SJCRH30 (cell line): ENCODE measurements around the gene STIM2. TPM values are rescaled to one million over a fixed set of nuclear protein-coding genes. Genes with fewer than 3 reads are reported as not detected.

Experiments
- DNase-seq, 2 experiments: peaks; one replicate each; pipeline ENCODE4 v3.0.0-alpha.2; 2015 to 2020
- H3K27ac ChIP-seq: fragments of 250-450 bp; sonication (Bioruptor Pico); 2 replicates; pipeline ENCODE4 v1.5.1; 2020; ENCODE audit warnings: mild to moderate bottlenecking, moderate library complexity
- H3K27me3 ChIP-seq: fragments of 250-450 bp; sonication (Bioruptor Pico); 2 replicates; pipeline ENCODE4 v1.5.1; 2020; ENCODE audit warnings: mild to moderate bottlenecking, moderate library complexity
- H3K36me3 ChIP-seq: fragments of 250-450 bp; sonication (Bioruptor Pico); 2 replicates; pipeline ENCODE4 v1.5.1; 2020; ENCODE audit warnings: mild to moderate bottlenecking, moderate library complexity
- H3K4me1 ChIP-seq: fragments of 250-450 bp; sonication (Bioruptor Pico); 2 replicates; pipeline ENCODE4 v1.5.1; 2020; ENCODE audit warnings: mild to moderate bottlenecking, moderate library complexity
- H3K4me3 ChIP-seq: fragments of 250-450 bp; sonication (Bioruptor Pico); 2 replicates; pipeline ENCODE4 v1.5.1; 2020; ENCODE audit warnings: mild to moderate bottlenecking, moderate library complexity
- H3K9me3 ChIP-seq: fragments of 250-450 bp; sonication (Bioruptor Pico); replicated peaks from 2 replicates; pipeline ENCODE4 v1.5.1; 2020; ENCODE audit warnings: mild to moderate bottlenecking, moderate library complexity
- total RNA-seq: library from RNA; depleted of rRNA; stranded (reverse); fragments of >200 nt; shearing (Covaris generic); gene quantifications from 2 replicates; pipeline ENCODE4 v1.2.3, GENCODE V29; 2014

The STIM2 gene
- total RNA-seq, 1 experiment from 2014 or later, result 33.7 TPM

- no peaks in the 10 kb centered on the region for H3K9me3 ChIP-seq
- peaks cover 5% of the 10 kb centered on the region; the same call in 1 of the 2 replicates for H3K4me1 ChIP-seq
- DNase-seq, result no peak
- H3K36me3 ChIP-seq, result no peaks in the 10 kb centered on the region
- H3K4me3 ChIP-seq, result no peak overlapping the region
- H3K27me3 ChIP-seq, result no peaks in the 10 kb centered on the region
- no peak overlapping the region for H3K27ac ChIP-seq
Measured at GRCh38 chr4:26993539-26993938, 132.9 kb downstream of the STIM2 start.

- Histone ChIP-seq H3K27me3 (no peaks in the 10 kb centered on the region), H3K4me1 (peaks cover 5% of the 10 kb centered on the region; the same call in 1 of the 2 replicates), H3K4me3 (no peak overlapping the region), H3K9me3 (no peaks in the 10 kb centered on the region), H3K27ac (no peak overlapping the region), H3K36me3 (no peaks in the 10 kb centered on the region)
- no peak for DNase-seq
Measured at GRCh38 chr4:26993967-26994366, 133.3 kb downstream of the STIM2 start.

GRCh38 chr4:26995316-26995715 lies 134.7 kb downstream of the STIM2 start:
- no peaks in the 10 kb centered on the region for H3K9me3 ChIP-seq
- no peaks in the 10 kb centered on the region for H3K27me3 ChIP-seq
- H3K4me1 ChIP-seq, result peaks cover 12% of the 10 kb centered on the region
- H3K36me3 ChIP-seq, result no peaks in the 10 kb centered on the region
- DNase-seq, result no peak
- no peak overlapping the region for H3K27ac ChIP-seq
- no peak overlapping the region for H3K4me3 ChIP-seq

- DNase-seq, result no peak
- Histone ChIP-seq H3K4me3 (no peak overlapping the region), H3K27me3 (no peaks in the 10 kb centered on the region), H3K9me3 (no peaks in the 10 kb centered on the region), H3K36me3 (no peaks in the 10 kb centered on the region), H3K27ac (no peak overlapping the region), H3K4me1 (peaks cover 12% of the 10 kb centered on the region)
Measured at GRCh38 chr4:26996745-26997144, 136.1 kb downstream of the STIM2 start.

GRCh38 chr4:26999689-27000088 lies 139.0 kb downstream of the STIM2 start:
- H3K27ac ChIP-seq, result 0 out of 2 replicates have a peak overlapping the region, but pooled peaks have one; percentile 3

GRCh38 chr4:27000122-27000521 lies 139.5 kb downstream of the STIM2 start:
- H3K36me3 ChIP-seq, result peaks cover 6% of the 10 kb centered on the region
- no peak overlapping the region for H3K4me3 ChIP-seq
- DNase-seq, result peak; percentile 23 to 69
- 0 out of 2 replicates have a peak overlapping the region, but pooled peaks have one; percentile 3 for H3K27ac ChIP-seq
- peaks cover 7% of the 10 kb centered on the region for H3K4me1 ChIP-seq
- H3K9me3 ChIP-seq, result no peaks in the 10 kb centered on the region
- H3K27me3 ChIP-seq, result no peaks in the 10 kb centered on the region

More at GRCh38 chr4:26999689-27000088, 139.0 kb downstream of the STIM2 start:
- Histone ChIP-seq H3K4me3 (no peak overlapping the region), H3K27me3 (no peaks in the 10 kb centered on the region), H3K4me1 (peaks cover 7% of the 10 kb centered on the region), H3K36me3 (peaks cover 6% of the 10 kb centered on the region), H3K9me3 (no peaks in the 10 kb centered on the region)
- DNase-seq, result no peak

- no peak overlapping the region for H3K27ac ChIP-seq
- no peak for DNase-seq
- peaks cover 6% of the 10 kb centered on the region for H3K36me3 ChIP-seq
- peaks cover 7% of the 10 kb centered on the region for H3K4me1 ChIP-seq
- no peaks in the 10 kb centered on the region for H3K27me3 ChIP-seq
- no peak overlapping the region for H3K4me3 ChIP-seq
- H3K9me3 ChIP-seq, result no peaks in the 10 kb centered on the region
Measured at GRCh38 chr4:27000820-27001219, 140.2 kb downstream of the STIM2 start.

- peaks cover 7% of the 10 kb centered on the region for H3K4me1 ChIP-seq
- peaks cover 6% of the 10 kb centered on the region for H3K36me3 ChIP-seq
- no peak for DNase-seq
- no peaks in the 10 kb centered on the region for H3K9me3 ChIP-seq
- H3K27me3 ChIP-seq, result no peaks in the 10 kb centered on the region
- H3K4me3 ChIP-seq, result no peak overlapping the region
- H3K27ac ChIP-seq, result no peak overlapping the region
Measured at GRCh38 chr4:27001398-27002164, 140.9 kb downstream of the STIM2 start.

- H3K4me3 ChIP-seq, result no peak overlapping the region
- DNase-seq, result no peak
- H3K27ac ChIP-seq, result no peak overlapping the region
- H3K36me3 ChIP-seq, result peaks cover 14% of the 10 kb centered on the region
- H3K4me1 ChIP-seq, result peaks cover 7% of the 10 kb centered on the region
- H3K9me3 ChIP-seq, result no peaks in the 10 kb centered on the region
- no peaks in the 10 kb centered on the region for H3K27me3 ChIP-seq
Measured at GRCh38 chr4:27003642-27004113, 143.0 kb downstream of the STIM2 start.

- no peak overlapping the region for H3K27ac ChIP-seq
- DNase-seq, result no peak
Measured at GRCh38 chr4:27005501-27005900, 144.9 kb downstream of the STIM2 start.

GRCh38 chr4:27005905-27006590 lies 145.4 kb downstream of the STIM2 start:
- H3K27me3 ChIP-seq, result no peaks in the 10 kb centered on the region
- no peaks in the 10 kb centered on the region for H3K9me3 ChIP-seq
- no peak overlapping the region for H3K4me3 ChIP-seq
- H3K27ac ChIP-seq, result no peak overlapping the region
- H3K36me3 ChIP-seq, result peaks cover 14% of the 10 kb centered on the region
- no peak for DNase-seq
- H3K4me1 ChIP-seq, result no peaks in the 10 kb centered on the region

More at GRCh38 chr4:27005501-27005900, 144.9 kb downstream of the STIM2 start:
- Histone ChIP-seq H3K4me3 (no peak overlapping the region), H3K27me3 (no peaks in the 10 kb centered on the region), H3K36me3 (peaks cover 14% of the 10 kb centered on the region), H3K9me3 (no peaks in the 10 kb centered on the region), H3K4me1 (no peaks in the 10 kb centered on the region; the same call in 1 of the 2 replicates)

GRCh38 chr4:27006646-27007045 lies 146.0 kb downstream of the STIM2 start:
- H3K4me1 ChIP-seq, result no peaks in the 10 kb centered on the region
- no peak overlapping the region for H3K27ac ChIP-seq
- H3K9me3 ChIP-seq, result no peaks in the 10 kb centered on the region
- H3K27me3 ChIP-seq, result no peaks in the 10 kb centered on the region
- DNase-seq, result no peak
- peaks cover 14% of the 10 kb centered on the region for H3K36me3 ChIP-seq
- no peak overlapping the region for H3K4me3 ChIP-seq

GRCh38 chr4:27007507-27007906 lies 146.9 kb downstream of the STIM2 start:
- DNase-seq, result no peak
- Histone ChIP-seq H3K4me3 (no peak overlapping the region), H3K4me1 (no peaks in the 10 kb centered on the region), H3K27me3 (no peaks in the 10 kb centered on the region), H3K9me3 (no peaks in the 10 kb centered on the region), H3K36me3 (peaks cover 10% of the 10 kb centered on the region), H3K27ac (no peak overlapping the region)

- H3K4me1 ChIP-seq, result no peaks in the 10 kb centered on the region
- H3K36me3 ChIP-seq, result peaks cover 8% of the 10 kb centered on the region; the same call in 1 of the 2 replicates
- H3K9me3 ChIP-seq, result no peaks in the 10 kb centered on the region
- H3K27me3 ChIP-seq, result no peaks in the 10 kb centered on the region
- H3K27ac ChIP-seq, result no peak overlapping the region
- no peak overlapping the region for H3K4me3 ChIP-seq
- no peak for DNase-seq
Measured at GRCh38 chr4:27008679-27009078, 148.0 kb downstream of the STIM2 start.

GRCh38 chr4:27009539-27009938 lies 148.9 kb downstream of the STIM2 start:
- DNase-seq, result no peak
- H3K4me3 ChIP-seq, result no peak overlapping the region
- no peaks in the 10 kb centered on the region for H3K9me3 ChIP-seq
- no peaks in the 10 kb centered on the region for H3K27me3 ChIP-seq
- H3K4me1 ChIP-seq, result no peaks in the 10 kb centered on the region
- H3K36me3 ChIP-seq, result peaks cover 8% of the 10 kb centered on the region; the same call in 1 of the 2 replicates
- no peak overlapping the region for H3K27ac ChIP-seq
